ENCODE measurements around the gene HPS5. TPM values are rescaled to one million over a fixed set of nuclear protein-coding genes. Genes with fewer than 3 reads are reported as not detected.
"Not testable (repeated sequence)": the region's sequence is repeated elsewhere in the genome, so short reads cannot be mapped to it uniquely, and the experiment has no call there.

Gene HPS5
- total RNA-seq, 2 donors from 2014 or later: 17.9 to 23.5 TPM

- Mint-ChIP-seq H3K27ac (peak overlapping the region; percentile 26), H3K9me3 (no peaks in the 10 kb centered on the region), H3K27me3 (no peaks in the 10 kb centered on the region), H3K36me3 (ENCODE audit: low read depth) (peaks cover 100% of the 10 kb centered on the region), H3K4me1 (peaks cover 36% of the 10 kb centered on the region), H3K4me3 (peak overlapping the region; percentile 41)
- ATAC-seq (replicated peaks): peak; percentile 39
Observed at GRCh38 chr11:18330921-18331320, 9.0 kb upstream of the HPS5 start.

DNA sequence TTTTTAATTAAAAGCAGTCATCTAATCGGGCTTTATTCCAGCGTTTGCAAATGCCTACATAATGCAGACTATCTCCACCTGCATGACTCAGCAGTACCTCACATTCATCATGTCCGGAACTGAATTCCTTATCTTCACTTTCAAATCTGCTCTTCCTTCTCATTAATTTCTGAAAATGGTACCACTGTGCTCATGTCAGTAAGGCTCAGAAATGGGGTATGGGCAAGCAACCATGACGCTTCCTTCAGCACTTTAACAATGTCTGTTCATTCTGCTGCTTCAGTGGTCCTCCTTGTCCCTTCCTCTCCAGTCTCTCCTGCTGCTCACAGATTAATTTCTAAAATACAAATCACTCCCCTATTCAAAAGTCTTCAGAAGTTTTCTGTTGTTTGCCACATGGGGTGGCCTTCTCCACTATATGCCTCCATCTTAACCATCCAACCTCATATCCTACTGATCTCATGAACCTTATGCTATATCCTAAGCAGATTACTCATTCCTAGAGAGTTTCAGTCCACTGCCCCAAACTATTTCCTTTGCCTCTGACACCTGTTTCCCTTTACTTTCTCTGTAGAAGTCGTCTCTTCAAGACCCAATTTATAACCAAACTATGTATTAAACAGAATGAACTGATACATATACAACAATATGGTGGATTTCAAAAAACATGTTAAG lies 7.4 kb upstream of the HPS5 start:
- ATAC-seq (replicated peaks): peak; percentile 85
- Mint-ChIP-seq H3K4me3 (peak overlapping the region; percentile 41), H3K27ac (peak overlapping the region; percentile 26), H3K4me1 (peaks cover 50% of the 10 kb centered on the region), H3K36me3 (ENCODE audit: low read depth) (peaks cover 100% of the 10 kb centered on the region), H3K9me3 (no peaks in the 10 kb centered on the region), H3K27me3 (no peaks in the 10 kb centered on the region)

DNA sequence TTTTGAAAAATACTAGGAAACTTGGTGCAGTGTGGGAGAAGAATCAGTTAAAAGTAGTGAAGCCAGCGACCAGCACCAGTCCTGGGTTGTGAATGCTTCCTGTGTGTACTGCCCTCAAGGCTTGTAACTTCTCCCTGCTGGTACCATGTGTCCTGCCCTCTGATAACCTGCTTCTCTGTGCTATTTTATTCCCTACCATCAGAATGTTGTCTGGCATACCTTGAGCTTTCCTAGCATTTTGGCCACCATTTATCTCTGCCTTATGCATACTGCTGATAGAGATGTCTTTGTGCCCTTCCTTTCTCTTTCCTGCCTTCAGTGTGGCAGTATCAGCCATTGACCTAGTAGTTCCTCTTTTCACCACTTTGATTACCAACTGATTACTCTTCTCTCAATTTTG lies 2.4 kb upstream of the HPS5 start:
- Mint-ChIP-seq H3K27ac (peak overlapping the region; percentile 99), H3K9me3 (no peaks in the 10 kb centered on the region), H3K36me3 (ENCODE audit: low read depth) (peaks cover 87% of the 10 kb centered on the region), H3K27me3 (no peaks in the 10 kb centered on the region), H3K4me1 (peaks cover 49% of the 10 kb centered on the region), H3K4me3 (peak overlapping the region; percentile 99)
- no peak for ATAC-seq (replicated peaks)

DNA sequence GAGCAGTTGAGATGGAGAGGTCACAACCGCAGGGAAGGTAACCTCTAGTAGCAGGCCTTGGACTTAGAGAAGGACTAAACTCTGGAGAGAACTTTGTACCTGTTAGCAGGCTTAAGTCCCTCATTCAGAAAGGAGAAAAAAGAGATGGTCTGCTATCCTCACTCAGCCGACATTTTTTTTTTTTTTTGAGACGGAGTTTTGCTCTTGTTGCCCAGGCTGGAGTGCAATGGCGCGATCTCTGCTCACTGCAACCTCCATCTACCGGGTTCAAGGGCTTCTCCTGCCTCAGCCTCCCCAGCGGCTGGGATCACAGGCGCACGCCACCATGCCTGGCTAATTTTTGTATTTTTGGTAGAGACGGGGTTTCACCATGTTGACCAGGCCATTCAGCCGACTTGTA lies 1.9 kb upstream of the HPS5 start:
- not testable (repeated sequence) for ATAC-seq (replicated peaks); H3K9me3 Mint-ChIP-seq; H3K27me3 Mint-ChIP-seq
- H3K4me1 Mint-ChIP-seq: peaks cover 51% of the 10 kb centered on the region
- H3K27ac Mint-ChIP-seq: peak overlapping the region; percentile 99
- peaks cover 87% of the 10 kb centered on the region for H3K36me3 Mint-ChIP-seq (ENCODE audit: low read depth)
- H3K4me3 Mint-ChIP-seq: peak overlapping the region; percentile 99

- peaks cover 58% of the 10 kb centered on the region for H3K4me1 Mint-ChIP-seq
- no peak for ATAC-seq (replicated peaks)
- no peaks in the 10 kb centered on the region for H3K9me3 Mint-ChIP-seq
- H3K36me3 Mint-ChIP-seq (ENCODE audit: low read depth): peaks cover 86% of the 10 kb centered on the region
- H3K27me3 Mint-ChIP-seq: no peaks in the 10 kb centered on the region
- H3K27ac Mint-ChIP-seq: peak overlapping the region; percentile 99
- H3K4me3 Mint-ChIP-seq: peak overlapping the region; percentile 99
Observed at GRCh38 chr11:18322818-18323570, 1.1 kb upstream of the HPS5 start.

DNA sequence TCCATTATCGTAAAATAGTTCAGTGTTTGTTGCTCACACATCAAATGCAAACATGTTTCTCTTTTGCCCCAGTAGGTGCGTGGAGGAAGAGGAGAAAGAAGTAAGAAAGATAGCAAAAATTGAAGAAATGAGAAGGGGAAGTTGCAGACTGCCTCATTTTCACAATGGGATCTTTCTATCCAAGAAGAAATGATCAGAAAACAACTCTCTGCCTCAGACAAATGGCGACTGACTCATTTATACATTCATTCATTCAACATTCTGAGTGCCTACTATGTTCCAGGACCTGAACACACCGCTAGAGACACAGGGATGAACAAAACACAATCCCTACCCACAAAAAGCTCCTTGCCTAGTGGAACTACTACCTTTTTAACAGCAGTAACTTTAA lies 367 bp downstream of the HPS5 start:
- peak overlapping the region; percentile 99 for H3K4me3 Mint-ChIP-seq
- H3K36me3 Mint-ChIP-seq (ENCODE audit: low read depth): peaks cover 86% of the 10 kb centered on the region
- peaks cover 58% of the 10 kb centered on the region for H3K4me1 Mint-ChIP-seq
- no peaks in the 10 kb centered on the region for H3K9me3 Mint-ChIP-seq
- ATAC-seq (replicated peaks): peak; percentile 19
- peak overlapping the region; percentile 99 for H3K27ac Mint-ChIP-seq
- H3K27me3 Mint-ChIP-seq: no peaks in the 10 kb centered on the region

DNA sequence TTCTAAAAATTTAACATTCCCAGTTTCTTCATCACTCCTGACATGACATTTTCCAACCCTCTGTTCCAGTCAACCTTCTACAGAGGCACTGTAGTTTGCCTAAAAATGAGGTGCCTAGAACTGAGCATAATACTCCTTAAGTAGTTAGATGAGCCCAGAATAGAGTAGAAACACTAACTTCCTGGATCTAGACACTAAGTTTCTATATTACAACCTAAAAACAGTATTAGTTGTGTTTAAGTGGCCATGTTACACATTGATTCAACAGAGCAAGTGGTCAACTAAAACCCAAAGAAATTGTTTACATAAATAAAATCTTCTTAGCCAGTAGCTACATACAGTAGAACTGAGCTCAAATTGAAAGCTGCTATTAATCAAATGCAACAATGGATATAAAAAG lies 1.3 kb downstream of the HPS5 start:
- H3K36me3 Mint-ChIP-seq (ENCODE audit: low read depth): peaks cover 84% of the 10 kb centered on the region
- ATAC-seq (replicated peaks): no peak
- H3K4me1 Mint-ChIP-seq: peaks cover 55% of the 10 kb centered on the region
- H3K27me3 Mint-ChIP-seq: no peaks in the 10 kb centered on the region
- no peaks in the 10 kb centered on the region for H3K9me3 Mint-ChIP-seq
- H3K4me3 Mint-ChIP-seq: peak overlapping the region; percentile 99
- H3K27ac Mint-ChIP-seq: peak overlapping the region; percentile 2

GRCh38 chr11:18319914-18320313 lies 2.0 kb downstream of the HPS5 start:
- no peak for ATAC-seq (replicated peaks)
- peak overlapping the region; percentile 2 for H3K27ac Mint-ChIP-seq

DNA sequence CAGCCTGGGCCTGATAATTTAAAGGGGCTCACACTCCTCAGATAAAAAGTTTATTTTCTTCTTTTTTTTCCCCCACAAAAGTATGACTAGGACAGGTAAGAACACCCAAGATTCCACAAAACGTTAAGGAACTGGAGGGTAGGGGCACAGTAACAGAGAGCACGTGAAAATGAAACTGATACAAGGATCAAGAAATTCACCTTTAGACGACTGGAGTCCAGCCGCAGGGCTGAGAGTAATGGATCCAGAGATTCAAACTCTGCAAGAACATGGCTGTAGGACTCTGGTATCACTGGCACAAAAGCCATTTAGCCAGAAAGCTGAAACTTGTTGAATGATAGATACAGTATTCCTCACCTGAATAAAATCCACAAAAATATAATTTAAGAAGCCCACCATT lies 4.4 kb downstream of the HPS5 start:
- peak overlapping the region; percentile 35 for H3K27ac Mint-ChIP-seq
- H3K4me1 Mint-ChIP-seq: peaks cover 33% of the 10 kb centered on the region
- no peak overlapping the region for H3K4me3 Mint-ChIP-seq
- H3K27me3 Mint-ChIP-seq: no peaks in the 10 kb centered on the region
- H3K9me3 Mint-ChIP-seq: no peaks in the 10 kb centered on the region
- peaks cover 54% of the 10 kb centered on the region for H3K36me3 Mint-ChIP-seq (ENCODE audit: low read depth)
- ATAC-seq (replicated peaks): no peak

More at GRCh38 chr11:18319914-18320313, 2.0 kb downstream of the HPS5 start:
- Mint-ChIP-seq H3K27me3 (no peaks in the 10 kb centered on the region), H3K9me3 (no peaks in the 10 kb centered on the region), H3K36me3 (ENCODE audit: low read depth) (peaks cover 77% of the 10 kb centered on the region), H3K4me1 (peaks cover 48% of the 10 kb centered on the region), H3K4me3 (peak overlapping the region; percentile 99)

- Mint-ChIP-seq H3K27me3 (no peaks in the 10 kb centered on the region), H3K36me3 (ENCODE audit: low read depth) (peaks cover 52% of the 10 kb centered on the region), H3K4me1 (peaks cover 27% of the 10 kb centered on the region), H3K27ac (no peak overlapping the region), H3K4me3 (no peak overlapping the region), H3K9me3 (no peaks in the 10 kb centered on the region)
- no peak for ATAC-seq (replicated peaks)
Observed at GRCh38 chr11:18315893-18316292, 6.0 kb downstream of the HPS5 start.

- Mint-ChIP-seq H3K27ac (no peak overlapping the region), H3K9me3 (no peaks in the 10 kb centered on the region), H3K36me3 (ENCODE audit: low read depth) (peaks cover 62% of the 10 kb centered on the region), H3K4me1 (peaks cover 19% of the 10 kb centered on the region), H3K27me3 (no peaks in the 10 kb centered on the region), H3K4me3 (no peak overlapping the region)
- no peak for ATAC-seq (replicated peaks)
Observed at GRCh38 chr11:18314784-18315523, 7.0 kb downstream of the HPS5 start.

DNA sequence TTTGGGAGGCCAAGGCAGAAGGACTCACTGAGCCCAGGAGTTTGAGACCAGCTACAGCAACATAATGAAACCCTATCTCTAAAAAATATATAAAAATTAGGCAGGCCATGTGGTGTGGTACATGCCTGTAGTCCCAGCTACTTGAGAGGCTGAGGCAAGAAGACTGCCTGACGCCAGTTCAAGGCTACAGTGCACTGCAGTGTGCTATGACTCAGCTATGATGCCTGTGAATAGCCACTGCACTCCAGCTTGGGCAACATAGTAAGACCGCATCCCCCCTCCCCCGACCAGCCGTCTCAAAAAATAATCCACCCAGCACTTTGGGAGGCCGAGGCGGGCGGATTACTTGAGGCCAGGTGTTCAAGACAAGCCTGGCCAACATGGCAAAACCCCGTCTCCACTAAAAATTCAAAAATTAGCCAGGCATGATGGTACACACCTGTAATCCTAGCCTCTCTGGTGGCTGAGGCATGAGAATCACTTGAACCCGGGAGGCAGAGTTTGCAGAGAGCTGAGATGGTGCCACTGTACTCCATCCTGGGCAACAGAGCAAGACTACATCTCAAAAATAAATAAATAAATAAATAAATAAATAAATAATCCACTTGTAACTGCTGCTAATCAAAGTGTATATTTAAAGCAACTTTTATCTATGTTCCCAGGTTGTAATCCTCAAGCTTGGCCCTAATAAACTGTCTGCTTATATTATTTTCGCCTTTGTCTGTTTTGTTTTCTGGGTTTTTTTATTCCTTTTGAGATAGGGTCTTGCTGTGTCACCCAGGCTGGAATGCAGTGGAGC lies 7.8 kb downstream of the HPS5 start:
- H3K36me3 Mint-ChIP-seq (ENCODE audit: low read depth): peaks cover 62% of the 10 kb centered on the region
- H3K27ac Mint-ChIP-seq: no peak overlapping the region
- H3K4me1 Mint-ChIP-seq: peaks cover 11% of the 10 kb centered on the region
- H3K27me3 Mint-ChIP-seq: no peaks in the 10 kb centered on the region
- no peaks in the 10 kb centered on the region for H3K9me3 Mint-ChIP-seq
- H3K4me3 Mint-ChIP-seq: no peak overlapping the region
- no peak for ATAC-seq (replicated peaks)

DNA sequence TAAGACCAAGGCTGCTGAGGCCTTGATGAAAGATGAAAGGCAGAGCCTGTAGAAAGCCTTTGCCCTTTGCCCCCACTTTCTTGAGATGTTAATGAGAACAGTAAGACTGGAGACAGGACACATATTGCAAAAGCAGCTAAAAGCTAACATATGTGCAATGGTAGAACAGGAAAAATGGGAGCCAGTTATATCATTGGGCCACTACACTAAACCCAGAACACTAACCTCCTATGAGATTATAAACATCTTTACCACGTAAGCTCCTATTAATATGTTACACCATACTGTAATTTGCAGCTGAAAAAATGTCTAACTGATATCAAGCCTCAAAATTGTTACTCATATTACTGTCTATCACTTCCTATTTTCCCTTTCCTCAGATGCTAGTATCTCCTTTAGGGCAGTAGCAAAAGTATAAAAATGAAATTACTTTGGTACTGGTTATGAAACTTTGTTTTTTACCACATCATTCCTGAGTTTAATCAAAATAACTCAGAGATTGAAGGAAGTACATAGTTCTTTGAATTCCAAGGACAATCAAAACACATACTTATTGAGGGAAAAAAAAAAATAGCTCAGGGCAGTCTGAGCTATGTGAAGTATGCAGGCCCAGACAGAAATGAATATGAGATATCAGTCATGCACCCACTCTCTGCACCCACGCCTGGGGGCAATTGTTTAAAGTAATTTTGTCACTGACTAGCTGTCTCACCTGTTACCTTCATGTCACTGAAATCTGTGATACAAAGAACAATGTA lies 9.1 kb downstream of the HPS5 start:
- ATAC-seq (replicated peaks): peak; percentile 59
- Mint-ChIP-seq H3K27ac (no peak overlapping the region), H3K9me3 (no peaks in the 10 kb centered on the region), H3K4me1 (no peaks in the 10 kb centered on the region), H3K36me3 (ENCODE audit: low read depth) (peaks cover 63% of the 10 kb centered on the region), H3K4me3 (no peak overlapping the region), H3K27me3 (no peaks in the 10 kb centered on the region)
